HepG2 (cell line): ENCODE results near the gene AMOTL2. TPM values are rescaled to one million over a fixed set of nuclear protein-coding genes. Genes with fewer than 3 reads are reported as not detected.

Experiments used
- ATAC-seq: fragments of 200-7000 bp; cut with Tn5 transposase; 3 replicates; pipeline ENCODE4 v1.9.1; 2020; ENCODE audit warnings: mild to moderate bottlenecking, moderate library complexity
- BruUV-seq: library from RNA; stranded (reverse); fragments of 400-500 nt; replicated peaks from 2 replicates; lab custom pipeline; 2021; lab: Mats Ljungman, UMichigan
- CTCF ChIA-PET: fragments of 300-600 bp; formaldehyde crosslinking; extraction: SDS; loops from one replicate; lab custom pipeline; 2021; ENCODE audit warnings: low total read pairs, inconsistent platforms, low intra/inter-chr PET ratio; lab: Yijun Ruan, JAX
- POLR2A ChIA-PET: fragments of 350-600 bp; sonication (Branson Sonifier 250); formaldehyde crosslinking; loops from one replicate; lab custom pipeline; 2020; ENCODE audit warnings: antibody characterized with exemption, inconsistent platforms; lab: Yijun Ruan, JAX
- DNase-seq: peaks from one replicate; pipeline ENCODE4 v3.0.0-alpha.2; 2015; ENCODE audit warnings: low spot score
- FAIRE-seq: peaks from 3 replicates; lab custom pipeline; 2011; peaks lifted over from hg19 to GRCh38; lab: Jason Lieb, UNC
- H2AFZ ChIP-seq: one replicate; pipeline ENCODE4 v1.6.1; 2011; ENCODE audit warnings: low read length, inconsistent platforms
- H3K27ac ChIP-seq: fragments of 300-600 bp; 3 replicates; pipeline ENCODE4 v1.8.0; 2011; ENCODE audit warnings: mixed run types, mild to moderate bottlenecking, mixed read lengths, low read length, inconsistent platforms; ENCODE audit not compliant: insufficient read depth; ENCODE audit errors: extremely low read length
- H3K27me3 ChIP-seq, 2 experiments: fragments of 200-600 bp in 1 of 2; 2 replicates in 1 of 2; 3 replicates in 1 of 2; pipeline versions ENCODE4 v1.6.0 to v1.8.0; 2011; ENCODE audit warnings: low read length in 2 of 2, mild to moderate bottlenecking in 2 of 2, moderate library complexity in 2 of 2, inconsistent platforms in 1 of 2; ENCODE audit not compliant: insufficient read depth in 2 of 2, control insufficient read depth in 1 of 2
- H3K36me3 ChIP-seq, 2 experiments: fragments of 200-600 bp in 1 of 2; replicated peaks in 1 of 2; 2 replicates in 1 of 2; 3 replicates in 1 of 2; pipeline versions ENCODE4 v1.5.1 to v1.8.0; 2011; ENCODE audit warnings: low read length in 2 of 2, inconsistent platforms in 1 of 2; ENCODE audit not compliant: insufficient read depth in 2 of 2, control insufficient read depth in 1 of 2
- H3K4me1 ChIP-seq: 2 replicates; pipeline ENCODE4 v1.5.1; 2012; ENCODE audit warnings: low read length, inconsistent platforms; ENCODE audit not compliant: insufficient read depth
- H3K4me2 ChIP-seq: 2 replicates; pipeline ENCODE4 v1.6.0; 2011; ENCODE audit warnings: low read depth, low read length, inconsistent platforms
- H3K4me3 ChIP-seq, 3 experiments: fragments of 200-600 bp in 1 of 3; sonication (generic), shearing (Covaris generic) in 1 of 3; replicated peaks in 1 of 3; 2 replicates each; pipeline ENCODE4 v1.5.1; 2011 to 2016; ENCODE audit warnings: low read length in 3 of 3, inconsistent platforms in 2 of 3, low read depth in 2 of 3, mild to moderate bottlenecking in 2 of 3, control low read depth in 1 of 3, mixed read lengths in 1 of 3; ENCODE audit not compliant: insufficient read depth in 1 of 3
- H3K79me2 ChIP-seq: one replicate; pipeline ENCODE4 v1.6.1; 2011; ENCODE audit warnings: low read length, inconsistent platforms; ENCODE audit not compliant: insufficient read depth
- H3K9ac ChIP-seq: 2 replicates; pipeline ENCODE4 v1.6.0; 2011; ENCODE audit warnings: mild to moderate bottlenecking, low read depth, low read length, inconsistent platforms; ENCODE audit not compliant: insufficient read depth
- H3K9me3 ChIP-seq: 2 replicates; pipeline ENCODE4 v1.5.1; 2012; ENCODE audit warnings: mild to moderate bottlenecking, low read length
- H4K20me1 ChIP-seq: 2 replicates; pipeline ENCODE4 v1.6.0; 2011; ENCODE audit warnings: inconsistent platforms, mild to moderate bottlenecking, low read length, moderate library complexity; ENCODE audit not compliant: insufficient read depth
- HNF4G ChIP-seq, 2 experiments: sonication (generic) in 1 of 2; formaldehyde crosslinking in 1 of 2; IDR thresholded peaks; 2 replicates each; pipeline versions ENCODE4 v1.4.0 to v1.6.1; 2011 to 2020; ENCODE audit warnings: borderline replicate concordance in 2 of 2, low read depth in 2 of 2, mild to moderate bottlenecking in 2 of 2, low read length in 1 of 2, missing genetic modification reagents in 1 of 2, moderate library complexity in 1 of 2
- HOXD1 ChIP-seq: sonication (generic); formaldehyde crosslinking; IDR thresholded peaks from 2 replicates; pipeline ENCODE4 v1.5.0; 2020; ENCODE audit warnings: missing genetic modification reagents
- KDM1A ChIP-seq: IDR thresholded peaks from 2 replicates; pipeline ENCODE4 v1.6.1; 2016; ENCODE audit warnings: missing compliant biosample characterization
- KLF9 ChIP-seq: IDR thresholded peaks from 2 replicates; pipeline ENCODE4 v1.6.1; 2016; ENCODE audit warnings: low read depth
- MEF2D ChIP-seq: sonication (generic); formaldehyde crosslinking; IDR thresholded peaks from 2 replicates; pipeline ENCODE4 v1.5.1; 2020; ENCODE audit warnings: mild to moderate bottlenecking, missing genetic modification reagents
- PHF21A ChIP-seq: sonication (generic); formaldehyde crosslinking; IDR thresholded peaks from 2 replicates; pipeline ENCODE4 v1.5.0; 2020; ENCODE audit warnings: mild to moderate bottlenecking, missing genetic modification reagents
- SIX1 ChIP-seq: sonication (generic); formaldehyde crosslinking; IDR thresholded peaks from 2 replicates; pipeline ENCODE4 v1.4.0; 2020; ENCODE audit warnings: missing genetic modification reagents, borderline replicate concordance
- SYNCRIP ChIP-seq: fragments of 200-400 bp; formaldehyde crosslinking; IDR thresholded peaks from 2 replicates; pipeline ENCODE4 v1.6.1; 2018; ENCODE audit warnings: mild to moderate bottlenecking, low read depth, low read length; ENCODE audit not compliant: insufficient read depth
- ZBTB7A ChIP-seq: sonication (generic); formaldehyde crosslinking; IDR thresholded peaks from 2 replicates; pipeline ENCODE4 v1.8.0; 2022; ENCODE audit warnings: mild to moderate bottlenecking, missing genetic modification reagents
- ZNF205 ChIP-seq: IDR thresholded peaks from 2 replicates; pipeline ENCODE4 v1.6.1; 2018; ENCODE audit warnings: missing biosample characterization, missing genetic modification reagents
- ZNF282 ChIP-seq: fragments of 450-650 bp; IDR thresholded peaks from 2 replicates; pipeline ENCODE4 v1.6.1; 2018; ENCODE audit not compliant: partially characterized antibody
- ZNF460 ChIP-seq: sonication (generic); formaldehyde crosslinking; IDR thresholded peaks from 2 replicates; pipeline ENCODE4 v1.5.1; 2020; ENCODE audit warnings: missing genetic modification reagents, mild to moderate bottlenecking, borderline replicate concordance
- ZNF468 ChIP-seq: sonication (generic); formaldehyde crosslinking; IDR thresholded peaks from 2 replicates; pipeline ENCODE4 v1.8.0; 2022; ENCODE audit warnings: mild to moderate bottlenecking, moderate library complexity, missing genetic modification reagents
- ZNF530 ChIP-seq: sonication (generic); formaldehyde crosslinking; IDR thresholded peaks from 2 replicates; pipeline ENCODE4 v1.5.0; 2020; ENCODE audit warnings: low read depth, mild to moderate bottlenecking, missing genetic modification reagents
- ZSCAN12 ChIP-seq: sonication (generic); formaldehyde crosslinking; IDR thresholded peaks from 2 replicates; pipeline ENCODE4 v1.9.0; 2021; ENCODE audit warnings: mild to moderate bottlenecking, missing genetic modification reagents
- WGBS: methylation state at CpG from one replicate; pipeline ENCODE4 v1.1.6; 2017; ENCODE audit warnings: low lambda C conversion rate; 5-methylcytosine and 5-hydroxymethylcytosine counted together
- in situ Hi-C: cut with HindIII; loops from 2 replicates; pipeline ENCODE4 v1.10.0; 2017; ENCODE audit warnings: low pct_unique_long_range_greater_than_20kb; ENCODE audit not compliant: extremely low pct_ligation_motif_present
- intact Hi-C: fragments of 100-400 bp; cut with micrococcal nuclease; formaldehyde crosslinking; loops from one replicate; pipeline ENCODE4 v1.10.0; 2022; ENCODE audit not compliant: unreplicated experiment
- polyA plus RNA-seq, 8 experiments: library from polyadenylated mRNA; depleted of rRNA in 3 of 8; stranded (reverse) in 7 of 8; unstranded in 1 of 8; fragments of >200 nt; fragmentation: Illumina TruSeq in 4 of 8; extraction: Trizol in 4 of 8; gene quantifications; 2 replicates each; pipeline versions ENCODE4 v1.2.1 to v1.2.3, GENCODE V29; 2011 to 2016; ENCODE audit warnings: low read depth in 4 of 8, missing spikeins in 1 of 8, mixed read lengths in 1 of 8; ENCODE audit not compliant: insufficient read depth in 1 of 8
- total RNA-seq, 5 experiments: library from RNA; depleted of rRNA; stranded (reverse); fragments of >200 nt; fragmentation: Illumina TruSeq; extraction: Trizol; gene quantifications; 2 replicates each; pipeline ENCODE4 v1.2.3, GENCODE V29; 2016; ENCODE audit warnings: low read depth in 1 of 5
- TF ChIP-seq, protein P1 (sequence below): sonication (generic); formaldehyde crosslinking; IDR thresholded peaks from 2 replicates; pipeline ENCODE4 v1.9.0; 2021; ENCODE audit warnings: missing genetic modification reagents, borderline replicate concordance
- TF ChIP-seq, protein P2 (sequence below): sonication (generic); formaldehyde crosslinking; conservative IDR thresholded peaks from 2 replicates; pipeline ENCODE4 v1.8.0; 2022; ENCODE audit warnings: mild to moderate bottlenecking, moderate library complexity, missing genetic modification reagents
- TF ChIP-seq, protein P3 (sequence below): sonication (generic); formaldehyde crosslinking; IDR thresholded peaks from 2 replicates; pipeline ENCODE4 v1.5.1; 2020; ENCODE audit warnings: missing genetic modification reagents, mild to moderate bottlenecking, borderline replicate concordance

Gene AMOTL2
- total and polyA plus RNA-seq, 2 of the 13 experiments (the other 11 are each of a cell fraction or from before 2014, with no cell fraction given): 17.3 to 18.5 TPM

DNA sequence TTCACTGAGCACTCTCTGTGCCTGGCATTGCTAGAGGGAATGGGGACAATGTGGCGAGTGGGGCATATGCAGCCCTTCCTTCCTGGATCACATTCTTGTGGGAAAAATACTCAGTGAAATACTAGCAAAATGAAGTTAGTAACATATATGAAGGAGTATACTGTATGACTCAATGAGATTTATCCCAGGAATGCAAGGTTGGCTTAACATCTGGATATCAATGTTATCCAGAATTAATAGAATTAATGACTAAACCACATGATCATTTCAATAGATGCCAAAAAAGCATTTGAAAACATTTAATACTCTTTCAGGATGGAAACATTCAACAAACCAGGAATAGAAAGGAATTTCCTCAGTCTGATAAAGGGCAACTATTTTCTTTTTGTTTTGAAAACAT lies 27.5 kb downstream of the AMOTL2 start (continued):
- TF ChIP-seq, protein P1, sequence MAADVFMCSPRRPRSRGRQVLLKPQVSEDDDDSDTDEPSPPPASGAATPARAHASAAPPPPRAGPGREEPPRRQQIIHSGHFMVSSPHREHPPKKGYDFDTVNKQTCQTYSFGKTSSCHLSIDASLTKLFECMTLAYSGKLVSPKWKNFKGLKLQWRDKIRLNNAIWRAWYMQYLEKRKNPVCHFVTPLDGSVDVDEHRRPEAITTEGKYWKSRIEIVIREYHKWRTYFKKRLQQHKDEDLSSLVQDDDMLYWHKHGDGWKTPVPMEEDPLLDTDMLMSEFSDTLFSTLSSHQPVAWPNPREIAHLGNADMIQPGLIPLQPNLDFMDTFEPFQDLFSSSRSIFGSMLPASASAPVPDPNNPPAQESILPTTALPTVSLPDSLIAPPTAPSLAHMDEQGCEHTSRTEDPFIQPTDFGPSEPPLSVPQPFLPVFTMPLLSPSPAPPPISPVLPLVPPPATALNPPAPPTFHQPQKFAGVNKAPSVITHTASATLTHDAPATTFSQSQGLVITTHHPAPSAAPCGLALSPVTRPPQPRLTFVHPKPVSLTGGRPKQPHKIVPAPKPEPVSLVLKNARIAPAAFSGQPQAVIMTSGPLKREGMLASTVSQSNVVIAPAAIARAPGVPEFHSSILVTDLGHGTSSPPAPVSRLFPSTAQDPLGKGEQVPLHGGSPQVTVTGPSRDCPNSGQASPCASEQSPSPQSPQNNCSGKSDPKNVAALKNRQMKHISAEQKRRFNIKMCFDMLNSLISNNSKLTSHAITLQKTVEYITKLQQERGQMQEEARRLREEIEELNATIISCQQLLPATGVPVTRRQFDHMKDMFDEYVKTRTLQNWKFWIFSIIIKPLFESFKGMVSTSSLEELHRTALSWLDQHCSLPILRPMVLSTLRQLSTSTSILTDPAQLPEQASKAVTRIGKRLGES (CRISPR knock-in tag): no peak
- TF ChIP-seq ZBTB7A (CRISPR knock-in tag) (no peak), KLF9 (CRISPR knock-in tag) (no peak), ZSCAN12 (CRISPR knock-in tag) (no peak), KDM1A (CRISPR knock-in tag) (no peak)
- TF ChIP-seq, protein P2, sequence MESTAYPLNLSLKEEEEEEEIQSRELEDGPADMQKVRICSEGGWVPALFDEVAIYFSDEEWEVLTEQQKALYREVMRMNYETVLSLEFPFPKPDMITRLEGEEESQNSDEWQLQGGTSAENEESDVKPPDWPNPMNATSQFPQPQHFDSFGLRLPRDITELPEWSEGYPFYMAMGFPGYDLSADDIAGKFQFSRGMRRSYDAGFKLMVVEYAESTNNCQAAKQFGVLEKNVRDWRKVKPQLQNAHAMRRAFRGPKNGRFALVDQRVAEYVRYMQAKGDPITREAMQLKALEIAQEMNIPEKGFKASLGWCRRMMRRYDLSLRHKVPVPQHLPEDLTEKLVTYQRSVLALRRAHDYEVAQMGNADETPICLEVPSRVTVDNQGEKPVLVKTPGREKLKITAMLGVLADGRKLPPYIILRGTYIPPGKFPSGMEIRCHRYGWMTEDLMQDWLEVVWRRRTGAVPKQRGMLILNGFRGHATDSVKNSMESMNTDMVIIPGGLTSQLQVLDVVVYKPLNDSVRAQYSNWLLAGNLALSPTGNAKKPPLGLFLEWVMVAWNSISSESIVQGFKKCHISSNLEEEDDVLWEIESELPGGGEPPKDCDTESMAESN: no peak
- TF ChIP-seq, all 625 proteins: peak for 0

DNA sequence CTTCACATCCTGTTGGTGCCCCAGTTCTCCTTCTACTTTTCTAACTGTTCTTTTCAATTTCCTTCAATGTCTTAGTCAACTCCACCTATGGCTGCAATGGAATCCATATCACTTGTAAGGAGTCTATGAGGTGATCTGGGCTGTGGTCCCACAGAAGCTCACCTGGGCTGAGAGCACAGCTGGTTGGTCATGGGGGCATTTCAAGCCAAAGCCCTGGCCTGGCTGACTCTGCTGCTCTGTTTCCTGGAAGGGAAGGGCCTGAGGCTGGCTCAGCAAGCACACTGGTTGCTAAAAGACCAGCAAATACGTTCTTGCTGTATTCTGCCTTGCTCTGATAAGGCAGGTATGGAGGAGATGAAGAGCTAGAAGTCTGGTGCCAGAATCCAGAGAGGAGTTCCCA lies 29.0 kb downstream of the AMOTL2 start:
- no peak overlapping the region for H3K27ac ChIP-seq
- in situ Hi-C loops: no loop called here

More for the DNA sequence above, 29.0 kb downstream of the AMOTL2 start:
- ATAC-seq (no peak), FAIRE-seq (no peak), DNase-seq (no peak)
- Histone ChIP-seq H3K9ac (no peak overlapping the region), H3K4me2 (no peak overlapping the region), H3K9me3 (peaks cover 10% of the 10 kb centered on the region), H3K4me3 (no peak overlapping the region), H3K4me1 (peaks cover 23% of the 10 kb centered on the region), H3K79me2 (no peaks in the 10 kb centered on the region), H4K20me1 (no peaks in the 10 kb centered on the region), H3K36me3 (no peaks in the 10 kb centered on the region), H3K27me3 (no peaks in the 10 kb centered on the region), H2AFZ (no peak overlapping the region)
- BruUV-seq: no TSS peak
- TF ChIP-seq PHF21A (CRISPR knock-in tag) (no peak), HNF4G (IDR thresholded peaks at IDR 0.05; ENCODE audit: borderline replicate concordance, low read depth, low read length) (no peak), HNF4G (CRISPR knock-in tag; IDR thresholded peaks at IDR 0.05; ENCODE audit: borderline replicate concordance, low read depth) (no peak), SIX1 (CRISPR knock-in tag) (no peak), HOXD1 (CRISPR knock-in tag) (no peak), SYNCRIP (no peak), ZNF460 (CRISPR knock-in tag) (no peak), ZNF282 (no peak), ZNF468 (CRISPR knock-in tag) (no peak), MEF2D (no peak), ZNF205 (CRISPR knock-in tag) (no peak), ZNF530 (no peak)
- TF ChIP-seq, protein P3, sequence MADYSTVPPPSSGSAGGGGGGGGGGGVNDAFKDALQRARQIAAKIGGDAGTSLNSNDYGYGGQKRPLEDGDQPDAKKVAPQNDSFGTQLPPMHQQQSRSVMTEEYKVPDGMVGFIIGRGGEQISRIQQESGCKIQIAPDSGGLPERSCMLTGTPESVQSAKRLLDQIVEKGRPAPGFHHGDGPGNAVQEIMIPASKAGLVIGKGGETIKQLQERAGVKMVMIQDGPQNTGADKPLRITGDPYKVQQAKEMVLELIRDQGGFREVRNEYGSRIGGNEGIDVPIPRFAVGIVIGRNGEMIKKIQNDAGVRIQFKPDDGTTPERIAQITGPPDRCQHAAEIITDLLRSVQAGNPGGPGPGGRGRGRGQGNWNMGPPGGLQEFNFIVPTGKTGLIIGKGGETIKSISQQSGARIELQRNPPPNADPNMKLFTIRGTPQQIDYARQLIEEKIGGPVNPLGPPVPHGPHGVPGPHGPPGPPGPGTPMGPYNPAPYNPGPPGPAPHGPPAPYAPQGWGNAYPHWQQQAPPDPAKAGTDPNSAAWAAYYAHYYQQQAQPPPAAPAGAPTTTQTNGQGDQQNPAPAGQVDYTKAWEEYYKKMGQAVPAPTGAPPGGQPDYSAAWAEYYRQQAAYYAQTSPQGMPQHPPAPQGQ (CRISPR knock-in tag): no peak
- intact Hi-C loops: no loop called here
- CTCF ChIA-PET: no interaction called here
- 20% methylated on average over 1 of the region's 1 CpG for WGBS
- POLR2A ChIA-PET: no interaction called here
